GM10847 (cell line): ENCODE results near the gene TPM1.

ENCODE experiments used
- POLR2A ChIP-seq: IDR thresholded peaks from 2 replicates; pipeline ENCODE4 v1.6.1; 2011; ENCODE audit not compliant: insufficient read length; ENCODE audit errors: extremely low read depth

TPM1 gene

DNA sequence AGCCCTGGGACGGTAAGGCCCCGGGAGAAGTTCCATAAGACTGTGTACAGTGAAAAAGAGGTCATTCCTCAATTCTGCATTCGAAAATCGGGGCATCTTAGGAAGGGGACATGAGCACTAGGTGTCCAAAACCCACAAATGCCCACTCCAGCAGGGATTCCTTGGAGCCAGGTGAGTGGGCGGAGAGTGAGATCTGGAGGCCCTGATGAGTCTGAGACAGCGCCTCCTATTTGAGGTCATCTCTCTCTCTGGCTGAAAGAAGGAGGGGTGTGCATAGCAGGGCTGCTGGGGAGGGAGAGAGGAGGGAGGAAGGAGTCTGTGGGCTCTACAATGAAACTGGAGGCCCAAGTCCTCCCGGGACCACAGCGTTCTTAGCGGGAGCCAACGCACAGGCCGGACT, 41.0 kb downstream of the TPM1 start:
- no peak for TF ChIP-seq POLR2A

DNA sequence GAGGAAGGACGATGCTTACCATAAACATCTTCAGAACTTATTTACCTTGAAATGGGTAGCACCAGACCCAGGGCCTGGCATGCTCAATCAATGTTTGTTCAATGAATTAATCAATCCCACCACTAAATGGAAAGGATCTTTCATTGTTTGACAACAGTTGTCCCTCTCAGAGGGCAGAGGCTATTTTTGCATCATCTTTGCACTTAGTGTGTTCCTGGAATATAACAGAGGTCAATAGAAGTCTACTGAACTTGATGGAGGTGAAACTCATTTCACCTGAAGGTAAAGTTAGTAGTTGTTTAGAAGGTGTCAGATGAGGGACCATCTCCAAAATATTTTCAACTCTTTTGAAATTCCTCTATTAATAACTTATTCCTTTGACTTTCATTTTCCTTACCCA, 42.3 kb downstream of the TPM1 start:
- TF ChIP-seq POLR2A: no peak

DNA sequence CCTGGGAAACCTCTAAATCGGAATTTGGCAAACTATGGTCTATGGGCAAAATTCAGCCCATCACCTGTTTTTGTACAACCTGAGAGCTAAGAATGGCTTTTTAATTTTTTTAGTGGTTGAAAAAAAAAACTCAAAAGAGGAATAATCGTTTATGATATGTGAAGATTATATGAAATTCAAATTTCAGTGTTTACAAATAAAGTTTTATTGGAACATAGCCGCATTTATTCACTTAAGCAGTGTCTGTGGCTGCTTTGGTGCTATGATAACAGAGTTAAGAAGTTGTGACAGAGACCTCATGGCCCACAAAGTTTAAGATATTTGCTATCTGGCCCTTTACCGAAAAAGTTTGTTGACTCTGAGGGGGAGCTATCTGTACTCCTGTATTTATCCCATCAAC, 42.7 kb downstream of the TPM1 start:
- no peak for TF ChIP-seq POLR2A

DNA sequence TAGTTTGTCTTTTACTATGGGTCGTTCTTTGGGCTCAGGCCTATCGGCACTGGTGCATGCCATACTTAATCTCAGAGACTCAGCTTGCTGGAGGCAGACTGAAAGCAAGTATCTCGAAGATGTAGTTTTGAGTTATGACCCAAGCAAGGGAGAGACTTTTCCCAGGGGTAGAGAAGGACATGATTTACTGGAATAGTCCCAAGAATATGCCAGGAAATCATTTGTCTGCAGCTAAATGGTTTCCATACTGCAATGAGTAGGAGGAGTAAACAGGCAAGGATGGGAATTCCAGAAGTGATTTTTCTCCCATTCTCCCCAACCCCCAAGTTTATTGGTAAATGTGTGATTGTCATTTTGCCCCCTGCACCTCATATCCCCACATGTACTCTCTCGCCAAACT, 43.7 kb downstream of the TPM1 start:
- no peak for TF ChIP-seq POLR2A

DNA sequence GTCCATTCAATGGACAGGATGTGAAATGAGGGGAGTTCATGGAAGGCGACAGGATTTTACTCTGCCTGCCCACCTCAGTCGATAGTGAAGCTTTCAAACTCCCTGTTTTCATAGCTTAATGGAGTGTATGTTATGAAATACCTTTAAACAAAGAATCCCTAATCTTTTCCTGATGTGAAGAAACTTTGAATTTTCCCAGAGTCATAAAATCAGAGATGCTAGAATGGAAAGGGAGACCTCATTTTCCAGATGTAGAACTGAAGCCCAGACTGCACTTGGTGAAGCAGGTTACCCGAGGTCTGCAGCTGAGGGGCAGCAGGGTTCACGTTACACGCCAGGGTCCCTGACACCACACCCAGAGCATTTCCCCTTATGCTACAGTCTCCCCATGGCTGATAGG, 44.4 kb downstream of the TPM1 start:
- no peak for TF ChIP-seq POLR2A

DNA sequence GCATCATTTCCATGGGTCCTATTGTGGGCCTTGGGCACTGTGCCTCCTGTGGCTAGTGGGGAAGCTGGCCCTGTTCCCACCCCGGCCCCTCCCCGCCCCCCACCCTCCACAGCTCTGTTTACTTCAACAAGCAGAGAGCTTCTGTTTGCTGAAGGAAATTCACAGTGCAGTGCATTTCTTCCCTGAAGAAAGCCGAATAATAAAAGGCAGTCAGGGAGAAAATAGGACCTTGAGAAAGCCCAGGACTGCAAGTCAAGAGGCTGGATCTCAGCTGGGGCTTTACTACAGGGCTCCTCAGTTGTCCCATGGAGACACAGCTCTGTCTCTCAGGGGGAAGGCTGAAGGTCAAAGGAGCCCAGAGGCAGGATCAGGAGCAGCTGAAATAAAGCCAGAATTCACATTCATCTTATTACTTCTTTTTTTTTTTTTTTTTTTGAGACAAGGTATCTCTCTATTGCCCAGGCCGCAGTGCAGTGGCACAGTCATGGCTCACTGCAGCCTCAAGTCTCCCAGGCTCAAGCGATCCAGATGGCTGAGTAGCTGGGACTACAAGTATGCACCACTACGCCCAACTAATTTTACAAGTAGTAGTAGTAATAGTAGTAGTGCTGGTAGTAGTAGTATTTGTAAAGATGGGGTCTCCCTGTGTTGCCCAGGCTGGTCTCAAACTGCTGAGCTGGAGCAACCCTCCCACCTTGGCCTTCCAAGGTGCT, 46.1 kb downstream of the TPM1 start:
- no peak for TF ChIP-seq POLR2A

DNA sequence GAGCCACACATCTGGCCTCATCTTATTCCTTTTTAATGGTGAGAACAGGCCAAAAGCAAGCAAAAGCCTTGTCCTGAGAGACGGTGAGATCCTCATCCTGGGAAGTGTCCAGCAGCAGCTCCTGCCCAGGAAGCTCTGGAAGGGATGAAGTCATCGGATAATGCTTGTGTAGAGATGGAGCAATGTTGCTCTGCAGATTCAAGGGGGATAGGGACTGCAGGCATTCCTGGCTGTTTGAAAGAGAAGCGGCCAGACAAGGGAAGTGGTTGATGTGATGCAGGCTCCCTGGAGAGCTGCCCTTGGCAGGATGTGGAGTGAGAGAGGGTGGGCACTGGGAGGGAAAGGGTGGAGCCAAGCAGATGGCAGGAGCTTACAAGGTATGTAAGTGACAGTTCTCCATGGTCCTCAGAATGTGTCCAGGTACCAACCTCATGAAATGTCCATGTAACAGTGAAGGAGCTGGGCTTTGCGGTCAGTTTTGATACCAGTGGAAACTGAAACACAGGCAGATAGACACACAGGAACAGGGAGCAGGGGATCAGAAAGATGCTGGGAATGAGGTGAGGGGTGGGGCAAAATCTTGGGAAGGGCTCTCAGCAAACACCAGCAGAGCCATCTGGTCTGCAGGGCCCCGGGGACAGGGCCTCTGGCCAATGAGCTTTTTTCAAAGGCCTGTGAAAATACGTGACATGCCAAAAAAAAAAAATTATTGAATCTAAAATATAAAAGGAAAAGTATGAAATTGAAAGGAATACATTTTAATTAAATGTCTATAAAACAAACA, 46.9 kb downstream of the TPM1 start:
- no peak for TF ChIP-seq POLR2A

DNA sequence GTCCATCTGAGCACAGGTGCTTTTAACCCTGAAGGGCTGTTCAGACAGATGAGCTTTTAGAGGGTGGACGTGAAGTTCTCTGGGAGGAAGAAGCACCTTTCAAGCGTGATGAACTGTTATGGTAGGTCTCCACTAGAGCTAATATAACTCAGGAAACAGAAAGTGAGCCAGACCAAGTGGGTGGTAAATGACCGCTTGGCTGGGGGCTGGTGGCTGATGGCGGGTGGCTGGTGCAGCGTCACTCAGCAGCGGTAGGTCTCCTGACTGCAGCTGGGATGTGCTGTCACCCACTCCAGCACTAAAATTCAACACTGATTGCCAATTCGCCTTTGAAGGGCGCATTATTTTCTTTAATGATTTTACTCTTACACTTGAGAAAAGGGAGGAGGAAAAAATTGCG, 47.9 kb downstream of the TPM1 start:
- no peak for TF ChIP-seq POLR2A

DNA sequence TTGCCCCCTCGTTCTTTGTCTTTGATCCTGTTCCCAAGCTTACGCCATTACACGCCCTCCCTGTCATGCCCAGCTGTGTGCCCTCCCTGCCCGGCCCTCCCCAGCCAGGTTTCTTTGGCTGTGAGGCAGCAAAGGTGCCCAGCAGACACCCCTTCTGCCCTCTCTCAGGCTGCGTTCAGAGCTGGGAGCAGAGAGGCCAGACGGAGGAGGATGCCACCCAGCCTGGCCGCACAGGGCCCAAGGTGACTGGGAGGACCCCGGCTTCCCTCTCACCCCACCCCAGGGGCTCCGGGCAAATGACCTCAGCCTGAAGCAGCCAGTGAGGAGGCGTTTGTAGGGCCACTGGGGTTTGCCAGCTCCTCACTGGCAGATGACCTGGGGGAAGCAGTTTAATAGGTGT, 48.3 kb downstream of the TPM1 start:
- TF ChIP-seq POLR2A: no peak

DNA sequence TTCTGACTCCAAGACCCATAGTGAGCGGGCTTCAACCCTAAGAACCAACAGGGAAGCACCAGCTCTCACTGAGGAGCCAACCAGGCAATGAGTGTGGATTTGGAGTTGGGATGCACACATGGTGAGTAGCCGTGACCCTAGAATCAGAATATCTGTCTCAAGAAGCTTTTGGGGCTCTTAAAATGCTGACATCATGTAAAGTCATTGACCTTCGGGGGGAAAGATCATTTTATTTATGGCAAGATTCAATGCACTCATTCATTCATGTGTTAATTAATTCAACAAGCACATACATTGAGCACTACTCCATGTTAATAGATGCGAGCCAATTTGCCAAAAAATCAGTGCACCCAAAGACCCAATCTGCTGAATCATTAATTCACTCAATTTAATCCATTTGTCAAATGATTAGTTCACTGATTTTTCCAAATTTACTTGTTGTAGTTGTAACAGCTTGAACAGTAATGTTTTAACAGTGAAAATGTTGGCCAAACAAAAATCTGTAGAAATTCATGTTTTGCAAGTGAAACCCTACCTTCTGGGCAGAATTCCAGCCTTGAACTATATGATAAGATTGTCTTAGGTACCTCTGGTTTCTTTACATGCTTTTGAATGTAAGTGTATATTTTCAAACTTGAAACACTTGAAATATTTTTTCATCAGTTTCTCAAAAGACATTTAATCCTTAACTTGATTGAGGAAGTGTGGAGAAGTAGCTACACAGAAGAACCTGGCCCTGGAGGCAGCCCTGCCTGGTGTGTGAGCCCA, 49.3 kb downstream of the TPM1 start:
- no peak for TF ChIP-seq POLR2A

DNA sequence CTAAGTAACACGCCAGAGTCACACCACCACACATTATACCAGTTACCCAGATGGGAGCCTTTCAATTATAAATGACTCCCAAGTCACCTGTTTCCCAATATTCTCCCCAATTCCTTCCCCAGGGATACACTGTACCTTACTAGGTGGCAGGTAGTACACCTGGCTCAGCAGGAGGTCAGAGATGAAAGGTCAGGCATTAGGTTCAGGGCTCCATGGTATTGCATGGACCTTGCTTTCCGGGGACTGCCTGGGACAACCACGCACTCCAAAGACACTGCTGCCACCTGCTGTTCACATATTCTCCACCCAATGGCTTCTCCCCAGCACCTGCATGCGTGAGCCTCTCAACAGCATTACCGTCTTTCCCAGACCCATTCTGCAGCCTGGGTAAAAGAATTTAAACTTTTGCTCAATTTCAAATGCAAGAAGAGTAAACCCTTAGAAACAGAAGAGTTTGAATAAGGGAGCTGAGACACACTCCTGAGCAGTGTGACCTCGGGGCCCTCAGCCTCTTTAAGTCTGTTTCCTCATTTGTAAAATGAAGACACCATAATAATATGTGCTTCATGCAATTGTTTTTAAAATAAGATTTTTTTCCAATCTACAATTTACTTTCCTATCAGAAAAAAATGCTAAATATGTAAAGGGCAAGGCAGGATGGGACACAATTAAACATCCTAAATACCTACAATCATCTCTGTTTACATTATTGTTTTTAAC, 51.1 kb downstream of the TPM1 start:
- no peak for TF ChIP-seq POLR2A

DNA sequence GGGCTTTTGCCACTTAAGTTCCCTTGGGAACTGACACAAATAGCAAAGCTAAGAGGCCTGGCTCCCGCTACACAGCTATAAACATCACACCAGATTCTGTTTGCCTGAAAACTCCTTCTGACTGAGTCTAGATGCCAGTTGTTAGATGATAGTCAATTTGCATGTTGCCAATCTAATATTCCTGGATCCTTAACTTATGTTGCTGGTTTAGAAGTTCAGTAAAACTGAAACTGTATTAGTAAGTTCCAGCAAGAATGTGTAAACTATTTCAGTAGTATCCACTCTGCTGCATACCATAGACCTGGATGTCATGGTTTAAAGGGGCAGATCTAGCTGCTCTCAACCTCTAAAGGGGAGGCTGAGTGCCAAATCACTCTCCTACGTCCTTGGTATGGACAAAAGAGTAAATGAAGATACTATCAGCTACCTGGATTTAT, 52.0 kb downstream of the TPM1 start:
- TF ChIP-seq POLR2A: no peak

DNA sequence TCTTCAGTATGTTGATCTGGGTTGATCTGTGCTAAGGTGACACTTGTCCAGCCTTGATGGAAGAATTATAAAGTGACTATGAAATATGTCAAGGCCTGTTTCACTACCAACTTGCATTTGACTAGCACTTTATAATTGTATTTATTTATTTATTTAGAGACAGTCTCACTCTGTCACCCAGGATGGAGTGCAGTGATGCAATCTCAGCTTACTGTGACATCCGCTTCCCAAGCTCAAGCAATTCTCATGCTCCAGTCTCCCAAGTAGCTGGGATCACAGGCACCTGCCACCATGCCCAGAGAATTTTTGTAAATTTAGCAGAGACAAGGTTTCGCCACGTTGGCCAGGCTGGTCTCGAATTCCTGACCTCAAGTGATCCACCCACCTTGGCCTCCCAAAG, 53.6 kb downstream of the TPM1 start:
- no peak for TF ChIP-seq POLR2A

DNA sequence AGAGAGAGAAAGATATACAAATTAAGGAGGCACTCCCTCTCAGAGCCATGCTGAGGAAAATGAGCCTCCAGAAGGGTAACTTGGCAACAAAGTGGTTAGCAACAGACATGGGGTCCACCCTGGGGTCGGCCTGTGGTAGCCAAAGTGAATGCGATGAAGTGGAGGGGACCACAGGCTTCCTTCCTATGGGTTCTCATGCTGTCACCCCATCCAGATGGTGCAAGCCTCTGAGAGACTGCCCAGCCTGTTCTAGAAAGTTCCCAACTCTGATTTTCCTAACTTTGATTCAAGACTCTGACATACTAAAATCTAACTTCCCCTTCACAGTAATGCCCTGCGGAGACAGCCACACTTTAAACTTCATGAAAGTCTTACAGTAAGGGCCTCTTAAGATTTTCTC, 60.9 kb downstream of the TPM1 start:
- no peak for TF ChIP-seq POLR2A

DNA sequence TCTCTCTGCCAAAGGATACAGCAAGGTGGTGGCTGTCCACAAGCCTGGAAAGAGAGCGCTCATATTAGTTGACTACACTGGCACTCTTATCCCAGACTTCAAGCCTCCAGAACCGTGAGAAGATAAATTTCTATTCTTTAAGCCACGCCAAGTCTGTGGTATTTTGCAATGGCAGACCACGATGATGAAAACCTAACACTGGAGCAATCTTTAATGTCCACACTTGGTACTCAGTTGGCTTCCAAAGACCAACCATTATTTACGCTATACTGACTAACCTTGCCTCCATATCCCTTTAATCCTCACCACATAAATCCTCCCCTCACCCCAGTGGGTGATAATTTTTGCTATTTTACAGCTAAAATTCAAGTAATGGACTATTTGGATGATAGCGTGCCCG, 62.2 kb downstream of the TPM1 start:
- no peak for TF ChIP-seq POLR2A
